GM15510 (cell line): Measurements from ENCODE around the gene ZNF710.

Experiments used
- POLR2A ChIP-seq: IDR thresholded peaks from 3 replicates; pipeline ENCODE4 v1.6.1; 2011; ENCODE audit warnings: borderline replicate concordance; ENCODE audit not compliant: insufficient read length; ENCODE audit errors: extremely low read depth

ZNF710 gene, protein sequence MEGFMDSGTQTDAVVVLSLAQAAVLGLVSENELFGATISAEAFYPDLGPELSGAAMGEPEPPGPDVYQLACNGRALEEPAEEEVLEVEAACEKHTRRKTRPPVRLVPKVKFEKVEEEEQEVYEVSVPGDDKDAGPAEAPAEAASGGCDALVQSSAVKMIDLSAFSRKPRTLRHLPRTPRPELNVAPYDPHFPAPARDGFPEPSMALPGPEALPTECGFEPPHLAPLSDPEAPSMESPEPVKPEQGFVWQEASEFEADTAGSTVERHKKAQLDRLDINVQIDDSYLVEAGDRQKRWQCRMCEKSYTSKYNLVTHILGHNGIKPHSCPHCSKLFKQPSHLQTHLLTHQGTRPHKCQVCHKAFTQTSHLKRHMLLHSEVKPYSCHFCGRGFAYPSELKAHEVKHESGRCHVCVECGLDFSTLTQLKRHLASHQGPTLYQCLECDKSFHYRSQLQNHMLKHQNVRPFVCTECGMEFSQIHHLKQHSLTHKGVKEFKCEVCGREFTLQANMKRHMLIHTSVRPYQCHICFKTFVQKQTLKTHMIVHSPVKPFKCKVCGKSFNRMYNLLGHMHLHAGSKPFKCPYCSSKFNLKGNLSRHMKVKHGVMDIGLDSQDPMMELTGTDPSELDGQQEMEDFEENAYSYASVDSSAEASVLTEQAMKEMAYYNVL

DNA sequence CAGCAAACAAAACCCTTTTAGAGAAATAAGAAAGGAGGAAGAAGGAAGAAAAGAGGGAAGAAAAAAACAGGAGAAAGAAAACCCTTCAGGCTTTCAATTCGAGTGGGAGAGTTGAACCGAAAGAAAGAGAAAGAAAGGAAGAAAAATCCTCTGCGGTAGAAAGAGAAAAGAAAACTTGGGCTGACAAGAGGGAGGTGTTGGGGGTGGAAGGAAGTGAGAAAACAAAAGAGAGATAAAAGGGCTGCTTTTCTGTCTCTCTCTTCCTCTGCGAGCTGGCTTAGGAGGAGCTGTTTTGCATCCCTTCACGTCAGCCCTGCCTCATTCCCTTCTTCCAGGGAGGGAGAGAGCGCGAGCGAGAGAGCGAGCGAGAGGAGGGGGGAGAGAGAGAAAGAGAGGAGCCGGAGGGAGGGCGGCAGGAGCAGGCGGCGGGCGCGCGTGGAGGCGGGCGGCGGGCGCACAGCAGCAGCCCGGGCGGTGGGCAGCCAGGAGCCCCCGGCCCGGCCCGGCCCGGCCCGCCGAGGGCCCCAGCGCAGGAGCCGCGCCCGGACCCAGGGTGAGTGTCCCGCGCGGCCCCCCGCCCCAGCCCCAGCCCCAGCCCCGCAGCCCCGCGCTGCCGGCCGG is at the start of gene ZNF710:
Gene ZNF710 (plus strand): TSS at position 263 of the 621 bp plus-strand sequence. CDS start 65,814 bp downstream, outside the sequence.
- TF ChIP-seq POLR2A: peak; percentile 37

DNA sequence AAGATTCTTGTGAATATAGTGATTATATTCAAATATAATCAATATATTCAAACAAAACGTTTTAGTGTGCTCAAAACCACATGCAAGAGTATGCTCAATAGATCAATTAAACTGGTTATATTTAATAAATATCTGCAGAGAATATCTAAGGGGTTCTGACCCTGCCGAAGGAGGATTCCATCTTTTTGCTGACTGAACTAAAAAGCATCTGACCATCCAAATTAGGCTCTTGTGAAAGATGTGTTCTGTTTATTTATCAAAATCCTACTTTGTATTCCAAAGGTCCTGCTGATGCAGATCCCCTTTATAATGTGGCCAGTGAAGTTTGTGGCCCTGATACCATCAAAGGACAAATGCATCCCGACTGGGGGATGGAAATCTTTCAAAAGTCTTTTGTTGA is 46.6 kb upstream of the ZNF710 start:
- TF ChIP-seq POLR2A: no peak

DNA sequence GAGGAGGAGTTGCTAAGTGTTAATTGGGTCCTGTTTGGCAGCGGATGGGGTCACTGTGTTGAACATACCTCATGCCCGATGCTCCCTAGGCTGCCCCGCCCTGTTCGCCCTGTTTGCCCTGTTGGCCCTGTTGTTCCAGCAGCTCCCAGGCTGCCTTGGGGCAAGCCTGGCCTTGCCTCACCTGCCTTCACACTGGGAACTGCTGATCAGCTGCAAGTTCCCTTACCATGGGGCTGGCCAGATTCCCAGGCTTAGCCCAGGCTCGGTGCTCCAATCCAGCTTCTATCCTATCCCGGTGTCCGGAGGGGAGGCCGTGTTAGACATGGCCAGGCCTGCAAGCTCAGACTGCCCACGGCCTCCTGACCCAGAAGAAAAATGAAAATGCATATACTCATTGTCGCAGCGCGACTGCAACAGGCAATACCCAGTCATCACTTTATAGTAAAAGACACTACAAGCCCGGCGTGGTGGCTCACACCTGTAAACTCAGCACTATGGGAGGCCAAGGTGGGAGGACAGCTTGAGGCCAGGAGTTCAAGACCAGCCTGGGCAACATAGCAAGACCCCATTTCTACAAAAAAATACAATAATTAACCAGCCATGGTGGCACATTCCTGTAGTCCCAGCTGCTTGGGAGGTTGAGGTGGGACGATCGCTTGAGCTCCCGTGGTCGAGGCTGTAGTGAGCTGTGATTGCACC is 42.9 kb upstream of the ZNF710 start:
- no peak for TF ChIP-seq POLR2A

DNA sequence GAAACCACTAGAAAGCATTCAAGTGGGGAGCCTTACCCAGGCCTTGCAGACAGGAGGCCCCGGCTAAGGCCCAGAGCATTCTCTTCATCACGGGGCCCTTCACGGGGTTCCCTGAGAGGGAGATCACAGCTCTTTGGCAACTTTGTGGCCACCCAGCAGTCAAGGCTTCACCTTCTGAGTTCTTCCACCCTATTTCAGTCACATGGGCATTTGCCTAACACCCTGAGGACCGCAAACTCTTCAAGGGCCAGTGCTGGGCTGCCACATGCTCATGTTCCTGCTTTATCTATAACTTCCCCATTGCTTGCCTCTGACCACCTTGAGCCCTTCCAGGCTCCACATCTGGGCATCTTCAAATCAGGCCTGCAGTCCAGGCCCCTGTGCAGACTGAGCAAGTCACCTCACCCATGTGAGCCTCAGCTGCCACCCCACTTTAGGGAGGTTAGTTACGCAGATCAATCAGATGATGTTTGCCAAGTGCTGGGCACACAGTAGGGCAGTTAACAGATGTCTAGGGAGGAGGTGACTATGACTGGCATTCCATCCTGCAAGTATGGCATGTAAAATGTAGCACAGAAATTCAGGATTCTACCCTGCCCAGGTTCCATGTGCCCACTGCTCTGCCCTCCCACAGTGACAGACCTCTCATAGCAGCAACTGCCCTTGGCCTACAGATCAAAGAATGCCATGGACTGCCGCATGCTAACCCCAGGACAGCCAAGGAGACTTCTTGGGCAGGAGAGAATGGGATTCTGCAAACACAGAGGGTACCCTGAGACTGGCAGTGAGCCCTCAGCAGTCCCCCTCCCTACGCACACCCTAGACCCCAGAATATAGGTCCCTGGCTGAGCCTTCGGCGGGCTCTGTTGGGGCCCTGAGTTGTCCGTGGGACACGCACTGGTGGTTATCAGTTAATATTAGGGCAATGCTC is 37.6 kb upstream of the ZNF710 start:
- no peak for TF ChIP-seq POLR2A

DNA sequence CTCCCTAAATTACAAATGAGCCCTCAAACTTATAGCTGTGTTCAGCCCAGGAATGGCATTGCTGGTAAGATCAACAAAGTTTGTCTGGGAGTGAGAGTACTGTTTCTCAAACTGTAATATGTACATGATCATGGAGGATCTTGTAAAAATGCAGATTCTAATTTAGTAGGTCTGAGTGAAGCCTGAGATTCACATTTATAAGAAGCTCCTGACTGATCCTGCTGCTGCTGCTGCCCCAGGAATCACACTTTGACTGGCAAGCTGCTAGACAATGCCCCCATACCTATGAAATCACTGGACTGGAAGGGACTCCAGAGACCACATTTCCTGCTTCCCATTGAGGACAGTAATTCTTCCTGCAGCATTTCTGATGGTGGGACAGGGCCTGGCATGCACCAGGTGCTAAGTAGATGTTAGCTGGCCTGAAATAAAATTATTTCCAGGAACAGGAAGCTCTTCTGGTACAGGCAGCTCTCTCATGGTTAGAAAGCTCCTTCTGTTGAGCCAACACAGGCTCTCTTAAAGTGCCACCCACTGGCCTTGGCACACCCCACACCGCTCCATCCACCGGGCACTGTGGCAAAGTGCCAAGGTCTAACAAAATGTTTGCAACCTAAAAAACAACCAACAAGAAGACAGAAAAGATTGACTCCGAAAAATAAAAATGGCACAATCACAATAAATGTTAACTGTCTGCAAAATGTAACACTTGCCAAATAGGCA is 36.7 kb upstream of the ZNF710 start:
- TF ChIP-seq POLR2A: no peak

DNA sequence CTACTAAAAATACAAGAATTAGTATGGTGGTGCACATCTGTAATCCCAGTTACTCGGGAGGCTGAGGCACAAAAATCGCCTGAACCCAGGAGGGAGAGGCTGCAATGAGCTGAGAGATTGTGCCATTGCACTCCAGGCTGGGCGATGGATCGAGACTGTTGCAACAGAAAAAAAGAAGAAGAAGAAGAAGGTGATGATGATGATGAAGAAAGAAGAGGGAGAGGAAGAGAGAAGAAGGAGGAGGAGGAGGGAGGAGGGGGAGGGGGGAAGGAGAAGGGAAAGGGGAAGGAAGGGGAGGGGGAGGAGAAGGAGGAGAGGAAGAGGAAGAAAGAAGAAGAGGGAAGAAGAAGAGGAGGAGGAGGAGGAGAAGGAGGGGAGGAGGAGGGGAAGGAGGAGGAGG is 33.2 kb upstream of the ZNF710 start:
- TF ChIP-seq POLR2A: no peak

DNA sequence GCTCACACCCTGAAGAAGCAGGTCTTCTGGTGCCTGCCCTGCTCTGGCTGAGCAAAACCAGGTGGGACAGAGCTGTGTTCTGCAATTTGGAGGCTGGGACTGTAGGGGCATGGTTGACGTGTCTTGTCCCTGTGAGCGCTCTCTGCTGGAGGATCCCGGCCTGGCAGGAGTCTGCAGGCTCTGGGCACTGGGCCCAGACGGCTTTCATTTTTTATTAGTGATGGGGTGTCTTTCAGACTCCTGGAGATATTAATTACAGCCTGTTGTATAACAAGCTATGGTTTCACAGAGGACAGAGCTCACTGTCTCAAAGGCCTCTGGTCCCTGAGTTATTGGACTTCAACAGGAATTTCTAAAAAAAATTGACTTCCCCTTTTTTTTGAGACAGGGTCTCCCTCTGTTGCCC is 29.5 kb upstream of the ZNF710 start:
- no peak for TF ChIP-seq POLR2A

DNA sequence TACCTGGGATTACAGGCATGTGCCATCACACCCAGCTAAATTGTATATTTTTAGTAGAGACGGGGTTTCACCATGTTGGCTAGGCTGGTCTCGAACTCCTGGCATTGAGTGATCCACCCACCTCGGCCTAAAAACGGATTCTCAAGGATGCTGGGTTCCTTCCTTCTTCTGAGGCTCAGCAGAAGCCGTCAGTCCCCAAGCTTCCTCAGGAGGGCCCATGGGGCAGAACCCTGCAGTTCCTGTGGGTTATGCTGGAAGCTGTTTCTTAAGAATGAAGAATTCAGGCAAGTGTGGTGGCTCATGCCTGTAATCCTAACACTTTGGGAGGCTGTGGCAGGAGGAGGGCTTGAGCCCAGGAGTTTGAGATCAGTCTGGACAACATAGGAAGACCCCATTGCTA is 29.0 kb upstream of the ZNF710 start:
- no peak for TF ChIP-seq POLR2A

DNA sequence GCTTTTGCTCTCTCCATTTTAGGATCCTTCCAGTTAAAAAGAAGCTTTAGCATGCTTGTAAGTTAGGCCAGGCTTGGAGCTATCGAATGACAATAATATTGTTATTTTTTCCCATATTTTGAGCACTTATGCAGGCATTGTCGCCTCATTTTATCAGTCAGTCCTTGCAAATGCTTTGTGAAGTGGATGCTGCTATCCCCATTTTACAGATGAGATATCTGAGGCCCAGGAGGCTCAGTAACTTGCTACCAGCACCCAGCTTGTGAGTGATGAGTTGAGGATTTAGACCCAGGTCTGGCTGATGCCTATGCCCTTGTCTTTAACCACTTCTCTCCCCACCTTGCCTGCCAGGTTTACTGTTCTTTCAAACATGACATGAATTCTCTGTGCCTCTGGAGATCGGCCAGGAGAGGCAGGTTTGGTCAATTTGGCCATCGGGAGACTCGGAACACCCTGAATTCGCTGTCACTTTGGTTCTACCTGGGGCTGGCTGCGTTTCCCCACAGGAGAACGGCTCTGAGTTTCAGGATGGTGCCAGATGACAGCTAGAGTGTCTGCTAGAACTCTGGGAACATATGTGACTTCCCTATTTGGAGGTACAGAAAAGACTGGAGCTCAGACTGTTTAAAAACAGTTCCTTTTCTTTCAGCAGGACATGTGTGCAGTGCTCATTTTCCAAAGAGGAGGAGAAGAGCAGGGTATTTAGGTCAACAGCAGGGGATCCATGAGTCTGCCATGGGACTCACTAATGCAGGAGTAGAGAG is 25.5 kb upstream of the ZNF710 start:
- no peak for TF ChIP-seq POLR2A

DNA sequence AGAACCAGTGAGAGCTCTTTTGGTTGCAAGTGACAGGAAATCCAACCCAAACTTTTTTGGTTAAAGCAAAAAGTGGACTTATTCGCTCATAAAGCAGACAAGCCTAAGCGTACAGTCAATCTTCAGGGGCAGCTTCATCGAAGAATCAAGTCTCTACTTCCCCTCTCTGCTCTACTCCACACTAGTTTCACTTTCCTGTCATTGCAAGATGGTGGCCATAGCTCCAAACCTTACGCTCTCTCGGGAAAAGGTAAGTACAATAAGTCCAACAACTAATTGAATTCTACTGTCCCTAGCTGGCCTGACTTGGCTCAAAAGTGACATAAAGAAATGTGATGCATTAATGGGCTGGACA is 24.9 kb upstream of the ZNF710 start:
- TF ChIP-seq POLR2A: no peak

DNA sequence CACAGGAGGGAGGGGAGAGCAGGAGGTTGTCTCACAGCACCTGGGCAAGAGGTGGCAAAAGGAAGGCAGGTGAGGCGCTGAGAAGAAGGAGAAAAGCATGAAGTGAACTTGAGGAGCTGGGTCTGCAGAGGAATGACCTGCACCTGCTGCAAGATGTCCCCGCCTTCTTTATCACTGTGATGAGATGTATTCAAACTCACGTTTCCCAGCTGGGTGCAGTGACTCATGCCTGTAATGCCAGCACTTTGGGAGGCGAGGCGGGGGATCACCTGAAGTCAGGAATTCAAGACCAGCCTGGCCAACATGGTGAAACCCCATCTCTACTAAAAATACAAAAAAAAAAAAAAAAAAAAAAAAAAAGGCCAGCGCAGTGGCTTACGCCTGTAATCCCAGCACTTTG is 22.2 kb upstream of the ZNF710 start:
- TF ChIP-seq POLR2A: no peak

DNA sequence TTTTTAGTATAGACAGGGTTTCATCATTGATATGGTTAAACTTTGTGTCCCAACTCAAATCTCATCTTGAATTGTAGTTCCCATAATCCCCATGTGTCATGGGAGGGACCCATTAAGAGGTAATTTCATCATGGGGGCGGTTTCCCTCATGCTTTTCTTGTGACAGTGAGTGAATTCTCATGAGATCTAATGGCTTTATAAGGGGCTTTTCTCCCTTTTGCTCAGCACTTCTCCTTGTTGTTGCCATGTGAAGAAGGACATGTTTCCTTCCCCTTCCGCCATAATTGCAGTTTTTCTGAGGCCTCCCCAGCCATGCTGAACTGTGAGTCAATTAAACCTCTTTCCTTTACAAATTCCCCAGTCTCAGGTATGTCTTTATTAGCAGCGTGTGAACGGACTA is 20.2 kb upstream of the ZNF710 start:
- no peak for TF ChIP-seq POLR2A

DNA sequence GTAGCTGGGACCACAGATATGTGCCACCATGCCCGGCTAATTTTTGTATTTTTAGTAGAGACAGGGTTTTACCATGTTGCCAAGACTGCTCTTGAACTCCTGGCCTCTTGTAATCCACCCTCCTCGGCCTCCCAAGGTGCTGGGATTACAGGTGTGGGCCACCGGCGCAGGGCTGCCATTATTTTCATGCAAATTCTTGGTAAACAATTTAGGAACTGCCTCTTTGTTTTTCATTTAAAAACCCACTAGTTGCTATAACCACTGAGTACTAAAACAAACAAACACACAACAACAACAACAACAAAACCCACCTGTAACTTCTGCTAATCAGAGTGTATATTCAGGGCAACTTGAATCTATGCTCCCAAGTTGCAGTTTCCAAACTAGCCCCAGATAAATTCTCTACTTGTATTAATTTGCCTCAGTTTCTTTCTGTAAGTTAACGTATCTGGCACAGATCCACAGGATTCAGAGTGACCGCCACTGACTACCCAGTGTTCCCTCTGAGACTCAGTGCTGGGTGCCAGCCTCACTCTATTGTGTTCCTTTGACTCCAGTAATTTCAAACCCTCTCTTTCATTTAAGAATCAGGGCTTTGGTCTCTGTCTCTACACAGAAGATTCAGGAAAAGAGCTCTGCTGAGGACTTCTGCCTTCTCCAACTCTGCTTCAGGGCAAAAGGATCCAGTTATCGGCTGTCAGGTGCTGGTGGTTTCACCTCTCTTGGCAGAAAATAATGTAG is 18.6 kb upstream of the ZNF710 start:
- no peak for TF ChIP-seq POLR2A

DNA sequence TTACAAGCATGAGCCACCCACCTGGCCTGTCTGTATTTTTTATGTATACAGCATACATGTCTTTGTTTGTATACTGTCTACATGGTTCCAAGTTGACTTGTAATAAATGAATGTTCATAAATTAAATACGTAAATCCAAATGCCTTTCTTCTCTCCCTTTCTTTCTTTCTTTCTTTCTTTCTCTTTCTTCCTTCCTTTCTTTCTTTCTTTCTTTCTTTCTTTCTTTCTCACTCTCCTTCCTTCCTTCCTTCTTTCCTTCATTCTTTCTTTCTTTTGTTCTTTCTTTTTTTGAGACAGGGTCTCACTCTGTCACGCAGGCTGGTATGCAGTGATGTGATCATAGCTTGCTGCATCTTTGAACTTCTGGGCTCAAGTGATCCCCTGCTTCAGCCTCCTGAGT is 17.1 kb upstream of the ZNF710 start:
- TF ChIP-seq POLR2A: no peak
